T1000 (cell line): ENCODE data around the gene CCHCR1.
"Not testable (repeated sequence)": the region's sequence is repeated elsewhere in the genome, so short reads cannot be mapped to it uniquely, and the experiment has no call there.

ENCODE experiments used
- DNase-seq: peaks from one replicate; lab custom pipeline; 2025; ENCODE audit warnings: mixed read lengths; lab: John Stamatoyannopoulos, UW

The CCHCR1 gene

GRCh38 chr6:31157513-31158139 lies at the start of gene CCHCR1:
CCHCR1 (minus strand) TSS chr6:31157802; CDS start chr6:31157600, 202 bp downstream.
- no peak for DNase-seq

DNA sequence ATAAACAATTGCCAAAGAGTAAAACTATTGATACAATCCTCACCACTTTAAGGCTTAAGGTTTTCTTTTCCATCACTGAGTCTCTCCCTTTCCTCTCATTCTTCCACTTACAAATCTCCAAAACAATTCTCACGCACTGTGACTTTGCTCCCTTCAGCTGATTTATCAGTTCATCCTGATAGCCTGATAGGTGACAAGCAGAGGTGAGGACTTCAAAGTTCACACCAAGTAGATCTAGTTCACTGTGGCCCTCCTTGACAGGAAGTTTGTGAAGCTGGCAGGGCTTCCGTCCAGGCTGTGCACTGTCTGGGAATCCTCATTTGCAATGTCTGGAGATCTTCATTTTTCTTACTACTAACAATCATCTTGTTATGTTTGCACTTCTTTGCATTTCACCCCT lies 48.0 kb upstream of the CCHCR1 start:
- no peak for DNase-seq

GRCh38 chr6:31204751-31205145 lies 47.1 kb upstream of the CCHCR1 start:
- no peak for DNase-seq

DNA sequence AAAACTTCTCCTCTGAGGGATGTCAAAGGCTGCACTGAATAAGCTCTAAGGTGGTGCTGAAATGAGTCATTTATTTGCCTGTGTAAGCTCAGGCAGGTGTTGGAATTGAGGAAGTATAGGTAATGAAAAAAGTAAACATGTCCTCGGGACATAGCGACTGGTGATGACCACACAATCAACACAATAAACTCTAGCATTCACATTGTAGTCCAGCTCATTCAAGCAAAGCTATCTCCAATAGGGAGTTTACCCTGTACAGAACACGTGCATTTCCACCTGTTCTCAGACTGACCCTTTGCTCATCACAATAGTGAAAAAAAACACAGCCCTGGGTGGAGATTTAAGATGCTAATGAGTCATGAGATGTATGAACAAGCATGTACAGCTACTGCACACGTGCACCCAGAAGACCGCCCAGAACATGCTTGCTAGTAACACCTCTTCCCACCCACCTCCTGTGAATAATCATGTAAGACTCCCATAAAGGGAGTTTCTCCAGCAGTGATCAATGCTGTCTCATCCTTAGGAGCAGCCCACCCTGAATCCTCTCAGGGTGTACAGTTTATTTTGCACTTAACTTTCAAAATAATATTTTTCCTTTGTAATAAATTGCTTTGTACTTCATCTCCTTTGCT lies 45.9 kb upstream of the CCHCR1 start:
- no peak for DNase-seq

- DNase-seq: no peak
These were observed 44.9 kb upstream of the CCHCR1 start for GRCh38 chr6:31202259-31203166.

DNA sequence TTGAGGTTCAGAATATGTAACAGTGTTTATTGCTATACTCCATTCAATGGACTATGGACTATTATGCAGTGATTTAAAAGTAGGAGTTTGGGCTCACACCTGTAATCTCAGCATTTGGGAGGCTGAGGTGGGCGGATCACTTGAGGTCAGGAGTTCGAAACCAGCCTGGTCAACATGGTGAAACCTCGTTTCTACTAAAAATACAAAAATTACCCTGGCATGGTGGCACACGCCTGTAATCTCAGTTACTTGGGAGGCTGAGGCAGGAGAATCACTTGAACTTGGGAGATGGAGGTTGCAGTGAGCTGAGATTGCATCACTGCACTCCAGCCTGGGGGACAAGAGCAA lies 41.5 kb upstream of the CCHCR1 start:
- DNase-seq: not testable (repeated sequence)

- peak; percentile 72 for DNase-seq
These were observed 40.1 kb upstream of the CCHCR1 start for GRCh38 chr6:31197559-31198305.

DNA sequence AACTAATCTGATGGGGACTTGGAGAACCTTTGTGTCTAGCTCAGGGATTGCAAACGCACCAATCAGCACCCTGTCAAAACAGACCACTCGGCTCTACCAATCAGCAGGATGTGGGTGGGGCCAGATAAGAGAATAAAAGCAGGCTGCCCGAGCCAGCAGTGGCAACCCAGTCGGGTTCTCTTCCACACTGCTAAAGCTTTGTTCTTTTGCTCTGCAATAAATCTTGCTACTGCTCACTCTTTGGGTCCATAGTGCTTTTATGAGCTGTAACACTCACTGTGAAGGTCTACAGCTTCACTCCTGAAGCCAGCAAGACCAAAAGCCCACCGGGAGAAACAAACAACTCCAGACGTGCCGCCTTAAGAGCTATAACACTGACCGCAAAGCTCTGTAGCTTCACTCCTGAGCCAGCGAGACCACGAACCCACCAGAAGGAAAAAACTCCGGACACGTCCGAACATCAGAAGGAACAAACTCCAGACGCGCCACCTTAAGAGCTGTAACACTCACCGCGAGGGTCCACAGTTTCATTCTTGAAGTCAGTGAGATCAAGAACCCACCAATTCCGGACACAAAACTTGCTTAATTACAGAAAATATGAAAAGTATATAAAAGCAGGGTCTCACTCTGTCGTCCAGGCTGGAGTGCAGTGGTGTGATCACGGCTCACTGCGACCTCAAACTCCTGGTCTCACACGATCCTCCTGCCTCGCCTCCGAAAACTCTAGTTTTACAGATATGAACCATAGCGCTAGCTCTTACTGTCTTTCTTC lies 38.8 kb upstream of the CCHCR1 start:
- DNase-seq: peak; percentile 38

- not testable (repeated sequence) for DNase-seq
These were observed 37.8 kb upstream of the CCHCR1 start for GRCh38 chr6:31195308-31195979.

- no peak for DNase-seq
These were observed 36.6 kb upstream of the CCHCR1 start for GRCh38 chr6:31194061-31194834.

- no peak for DNase-seq
These were observed 35.6 kb upstream of the CCHCR1 start for GRCh38 chr6:31193206-31193605.

- peak; percentile 22 for DNase-seq
These were observed 35.0 kb upstream of the CCHCR1 start for GRCh38 chr6:31192431-31193105.

DNA sequence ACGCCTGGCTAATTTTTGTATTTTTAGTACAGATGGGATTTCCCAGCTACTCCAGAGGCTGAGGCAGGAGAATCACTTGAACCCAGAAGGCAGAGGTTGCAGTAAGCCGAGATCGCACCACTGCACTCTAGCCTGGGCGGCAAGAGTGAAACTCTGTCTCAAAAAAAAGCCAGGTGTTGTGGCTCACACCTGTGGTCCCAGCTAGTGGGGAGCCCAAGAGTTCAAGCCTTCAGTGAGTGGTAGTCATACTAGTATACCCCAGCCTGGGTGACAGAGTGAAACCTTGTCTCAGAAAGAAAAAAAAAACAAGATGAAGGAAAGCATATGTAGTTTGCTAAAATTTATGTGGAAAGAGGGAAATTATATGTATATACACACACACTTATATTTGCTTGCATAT lies 32.9 kb upstream of the CCHCR1 start:
- DNase-seq: no peak

- not testable (repeated sequence) for DNase-seq
These were observed 31.6 kb upstream of the CCHCR1 start for GRCh38 chr6:31189223-31189622.

DNA sequence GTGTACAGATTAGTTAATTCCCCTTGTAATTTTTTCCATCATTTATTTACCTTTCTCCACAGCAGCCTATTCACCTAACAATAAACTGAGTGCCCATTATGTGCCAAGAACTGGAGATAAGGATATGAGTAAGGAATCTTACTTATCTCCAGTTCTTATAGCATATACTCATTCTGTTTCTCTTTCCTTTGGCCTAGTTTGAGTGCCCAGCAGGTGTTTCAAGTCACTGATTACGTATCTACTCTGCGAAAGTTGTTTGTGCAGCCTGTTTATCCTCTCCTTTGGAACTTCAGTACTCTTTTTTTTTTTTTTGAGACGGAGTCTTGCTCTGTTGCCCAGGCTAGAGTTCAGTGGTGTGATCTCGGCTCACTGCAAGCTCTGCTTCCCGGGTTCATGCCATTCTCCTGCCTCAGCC lies 30.2 kb upstream of the CCHCR1 start:
- no peak for DNase-seq

DNA sequence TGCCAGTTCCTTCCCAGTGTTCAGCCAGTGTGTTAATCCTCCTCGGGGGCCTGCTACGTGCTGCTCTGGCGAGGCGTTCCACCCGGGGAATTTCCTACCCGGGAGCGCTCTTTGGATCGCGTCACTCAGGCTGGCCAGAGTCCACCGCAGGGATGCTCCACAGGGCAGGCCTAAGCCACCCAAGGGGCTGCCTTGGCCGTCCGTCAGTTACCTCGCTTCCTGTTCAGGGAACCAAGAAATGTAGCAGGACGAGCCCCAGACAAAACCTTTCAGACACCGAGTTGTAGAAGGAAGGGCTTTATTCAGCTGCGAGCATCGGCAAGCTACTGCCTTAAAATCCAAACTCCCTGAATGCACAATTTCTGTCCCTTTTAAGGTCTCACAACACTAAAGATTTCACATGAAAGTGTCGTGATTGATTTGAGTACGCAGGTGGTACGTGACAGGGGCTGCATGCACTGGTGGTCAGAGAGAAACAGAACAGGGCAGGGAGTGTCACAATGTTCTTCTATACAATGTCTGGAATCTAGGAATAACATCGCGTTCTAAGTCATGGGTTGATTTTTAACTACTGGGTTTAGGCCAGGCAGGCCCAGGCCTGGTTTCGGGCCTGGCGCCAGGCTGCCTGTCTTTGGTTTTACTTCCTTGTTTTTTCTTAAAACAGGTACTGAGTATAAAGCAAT lies 28.6 kb upstream of the CCHCR1 start:
- no peak for DNase-seq

DNA sequence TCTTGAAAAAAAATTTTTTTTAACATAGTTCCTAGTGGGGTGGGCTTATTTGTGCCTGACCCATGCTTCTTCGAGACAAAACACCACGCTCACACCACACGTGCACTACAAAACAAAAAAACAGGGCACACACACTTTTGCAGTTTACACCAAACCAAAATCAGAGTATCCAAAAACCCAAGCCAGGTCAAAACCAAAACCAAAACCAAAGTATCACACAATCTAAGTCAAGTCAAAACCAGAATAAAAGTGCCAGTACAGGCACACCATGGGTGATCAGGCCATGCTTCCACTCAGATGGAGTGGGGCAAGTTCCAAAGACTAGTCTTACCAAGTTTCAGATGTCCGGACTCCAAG lies 28.1 kb upstream of the CCHCR1 start:
- not testable (repeated sequence) for DNase-seq

DNA sequence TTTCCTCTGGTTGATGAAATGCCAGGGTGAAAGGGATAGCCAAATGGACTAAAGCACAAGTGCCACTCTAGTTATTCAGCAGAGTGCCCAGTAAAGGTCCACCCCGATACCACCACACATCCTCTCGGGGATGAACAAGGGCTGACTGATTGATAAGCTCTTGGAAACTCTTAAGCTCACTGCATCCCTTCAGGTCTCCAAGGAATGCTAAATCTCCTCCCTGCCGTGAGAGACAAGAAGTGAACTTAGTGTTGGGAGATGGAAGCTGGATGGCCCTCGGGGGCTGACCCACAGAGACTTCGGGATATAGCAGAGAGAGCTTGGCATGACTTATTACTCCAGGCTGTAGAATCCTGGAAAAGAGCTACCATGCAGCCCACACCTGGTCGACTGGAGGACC lies 26.3 kb upstream of the CCHCR1 start:
- not testable (repeated sequence) for DNase-seq

- DNase-seq: not testable (repeated sequence)
These were observed 25.7 kb upstream of the CCHCR1 start for GRCh38 chr6:31183287-31183686.
